HG02610 (cell line): ENCODE results near the gene CSPG4.
"Not testable (repeated sequence)": the region's sequence is repeated elsewhere in the genome, so short reads cannot be mapped to it uniquely, and the experiment has no call there.

Source experiments
- ATAC-seq: cut with Tn5 transposase; IDR thresholded peaks from one replicate; pipeline ENCODE4 v1.9.1; 2021; ENCODE audit warnings: mild to moderate bottlenecking, moderate library complexity; ENCODE audit not compliant: unreplicated experiment

The CSPG4 gene

GRCh38 chr15:75705854-75706681, 6.6 kb downstream of the CSPG4 start:
- ATAC-seq, result no peak

DNA sequence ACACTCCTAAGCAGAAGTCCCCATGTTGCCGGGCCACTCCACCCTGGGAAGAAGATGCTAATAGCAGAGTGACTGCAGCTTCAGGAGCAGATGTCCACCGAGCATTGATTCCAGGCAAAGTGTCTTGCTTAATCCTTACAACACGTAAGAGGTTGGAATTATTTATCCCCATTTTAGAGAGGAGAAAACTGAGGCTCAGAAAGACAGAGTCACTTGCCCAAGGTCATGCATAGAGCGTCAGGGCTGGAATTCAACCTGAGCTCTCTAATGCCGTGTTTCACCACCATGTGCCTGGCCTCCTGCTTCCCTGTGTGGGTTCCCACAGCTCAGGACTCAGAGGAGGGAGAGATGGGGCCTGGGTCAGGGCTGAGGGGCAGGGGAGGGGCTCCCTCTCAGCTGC, 7.3 kb downstream of the CSPG4 start:
- not testable (repeated sequence) for ATAC-seq

DNA sequence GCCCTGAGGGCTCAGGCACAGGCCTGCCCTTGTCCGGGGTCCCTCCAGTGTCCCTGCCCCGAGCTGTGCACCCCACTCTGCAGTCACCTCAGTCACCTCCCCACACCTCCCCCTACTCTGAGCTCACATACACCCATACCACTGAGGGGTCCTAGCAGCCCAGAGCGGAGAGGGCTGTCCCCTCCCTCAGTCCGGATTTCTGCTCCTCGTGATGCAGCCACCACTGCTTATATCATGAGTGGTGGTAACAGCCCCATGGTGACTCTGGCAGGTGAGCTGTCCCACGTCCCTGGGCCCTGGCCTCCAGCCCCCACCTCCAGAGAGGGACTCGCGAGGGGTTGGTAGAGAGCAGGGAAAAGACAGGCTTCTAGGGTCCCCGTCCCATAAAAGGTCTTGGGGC, 8.0 kb downstream of the CSPG4 start:
- no peak for ATAC-seq

- ATAC-seq, result no peak
Observed at GRCh38 chr15:75704263-75704615, 8.4 kb downstream of the CSPG4 start.

GRCh38 chr15:75703440-75704262, 9.0 kb downstream of the CSPG4 start:
- ATAC-seq, result not testable (repeated sequence)

DNA sequence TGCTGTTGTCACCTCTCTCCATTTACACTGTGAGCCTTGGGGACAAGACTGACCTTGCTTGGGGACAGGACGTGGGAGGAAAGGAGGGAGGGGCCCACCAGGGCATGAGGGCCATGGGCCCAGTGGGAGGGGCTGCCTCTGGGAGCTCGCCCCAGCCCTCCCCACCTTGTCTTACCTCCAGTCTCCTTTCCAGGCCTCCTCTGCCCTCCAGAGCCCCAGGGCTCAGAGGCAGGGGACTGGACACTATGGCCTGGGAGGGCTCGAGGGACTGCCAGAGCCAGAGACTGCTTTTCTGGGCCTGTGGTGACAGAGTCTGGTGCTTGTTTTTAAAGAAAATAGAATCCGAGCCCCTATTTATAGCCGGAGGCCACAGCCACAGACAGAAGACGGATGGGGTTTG, 10.2 kb downstream of the CSPG4 start:
- ATAC-seq, result no peak

- ATAC-seq, result not testable (repeated sequence)
Observed at GRCh38 chr15:75701071-75702003, 11.3 kb downstream of the CSPG4 start.

GRCh38 chr15:75699961-75700874, 12.4 kb downstream of the CSPG4 start:
- not testable (repeated sequence) for ATAC-seq

DNA sequence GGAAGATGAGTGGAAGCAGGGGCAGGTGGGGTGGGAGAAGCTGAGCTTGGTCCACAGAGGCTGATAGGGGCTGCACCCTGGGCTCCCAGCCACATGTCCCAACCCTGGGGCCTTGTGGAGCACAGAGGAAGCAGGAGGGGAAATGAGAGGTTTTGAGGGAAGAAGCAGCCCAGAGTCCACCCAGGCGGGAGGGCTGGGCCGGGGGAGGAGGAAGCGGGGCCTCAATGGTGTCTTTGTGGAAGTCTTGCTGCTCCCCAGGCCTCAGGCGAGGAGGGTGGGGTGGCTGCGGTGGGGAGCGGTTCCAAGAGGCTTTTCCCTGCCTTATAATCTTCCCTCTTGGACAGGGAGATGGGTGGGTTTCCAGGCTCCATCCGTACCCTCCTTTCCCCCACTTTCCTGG, 13.1 kb downstream of the CSPG4 start:
- not testable (repeated sequence) for ATAC-seq

- ATAC-seq, result not testable (repeated sequence)
Observed at GRCh38 chr15:75697974-75698747, 14.5 kb downstream of the CSPG4 start.

- ATAC-seq, result no peak
Observed at GRCh38 chr15:75697523-75697922, 15.1 kb downstream of the CSPG4 start.

- ATAC-seq, result no peak
Observed at GRCh38 chr15:75696854-75697259, 15.8 kb downstream of the CSPG4 start.

DNA sequence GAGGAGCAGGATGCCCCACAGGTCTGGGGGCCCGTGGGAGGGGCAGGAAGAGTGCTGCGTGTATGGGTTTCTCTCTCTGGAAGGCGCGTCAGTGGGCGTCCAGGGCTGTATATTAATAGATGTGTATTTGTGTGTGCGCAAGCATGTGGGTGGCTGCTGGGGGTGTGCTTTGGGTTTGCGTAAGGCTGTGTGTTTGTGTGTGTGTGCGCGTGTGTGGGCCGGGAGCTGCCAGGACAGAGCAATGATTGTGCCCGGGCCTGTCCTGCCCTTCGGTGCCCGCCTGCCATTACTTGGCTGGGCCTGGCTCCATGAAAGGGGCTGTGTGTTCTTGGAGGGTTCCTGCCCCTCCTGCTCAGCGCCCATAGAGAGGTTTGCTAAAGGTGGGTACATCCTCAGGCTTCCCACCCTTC, 16.3 kb downstream of the CSPG4 start:
- ATAC-seq, result no peak

- ATAC-seq, result no peak
Observed at GRCh38 chr15:75695634-75696310, 16.9 kb downstream of the CSPG4 start.

DNA sequence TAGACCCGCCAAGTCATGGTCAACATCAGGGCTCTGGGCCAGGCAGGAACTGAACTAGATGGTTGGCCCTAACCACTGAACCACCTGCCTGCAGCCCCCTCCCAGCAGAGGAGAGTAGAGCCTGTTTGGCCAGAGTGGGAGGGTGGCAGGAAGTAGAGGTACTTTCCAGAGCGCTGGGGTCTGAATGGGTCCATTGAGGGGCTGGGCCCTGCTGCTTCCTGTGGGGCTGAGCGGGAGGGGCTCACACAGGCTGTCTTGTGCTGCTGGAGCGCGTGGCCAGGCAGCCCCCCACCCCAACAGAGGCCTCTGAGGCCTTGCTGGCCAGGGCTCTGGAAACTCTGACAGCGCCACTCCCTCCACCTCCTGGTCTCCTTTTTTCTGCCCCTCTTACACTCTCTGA, 17.4 kb downstream of the CSPG4 start:
- ATAC-seq, result no peak

DNA sequence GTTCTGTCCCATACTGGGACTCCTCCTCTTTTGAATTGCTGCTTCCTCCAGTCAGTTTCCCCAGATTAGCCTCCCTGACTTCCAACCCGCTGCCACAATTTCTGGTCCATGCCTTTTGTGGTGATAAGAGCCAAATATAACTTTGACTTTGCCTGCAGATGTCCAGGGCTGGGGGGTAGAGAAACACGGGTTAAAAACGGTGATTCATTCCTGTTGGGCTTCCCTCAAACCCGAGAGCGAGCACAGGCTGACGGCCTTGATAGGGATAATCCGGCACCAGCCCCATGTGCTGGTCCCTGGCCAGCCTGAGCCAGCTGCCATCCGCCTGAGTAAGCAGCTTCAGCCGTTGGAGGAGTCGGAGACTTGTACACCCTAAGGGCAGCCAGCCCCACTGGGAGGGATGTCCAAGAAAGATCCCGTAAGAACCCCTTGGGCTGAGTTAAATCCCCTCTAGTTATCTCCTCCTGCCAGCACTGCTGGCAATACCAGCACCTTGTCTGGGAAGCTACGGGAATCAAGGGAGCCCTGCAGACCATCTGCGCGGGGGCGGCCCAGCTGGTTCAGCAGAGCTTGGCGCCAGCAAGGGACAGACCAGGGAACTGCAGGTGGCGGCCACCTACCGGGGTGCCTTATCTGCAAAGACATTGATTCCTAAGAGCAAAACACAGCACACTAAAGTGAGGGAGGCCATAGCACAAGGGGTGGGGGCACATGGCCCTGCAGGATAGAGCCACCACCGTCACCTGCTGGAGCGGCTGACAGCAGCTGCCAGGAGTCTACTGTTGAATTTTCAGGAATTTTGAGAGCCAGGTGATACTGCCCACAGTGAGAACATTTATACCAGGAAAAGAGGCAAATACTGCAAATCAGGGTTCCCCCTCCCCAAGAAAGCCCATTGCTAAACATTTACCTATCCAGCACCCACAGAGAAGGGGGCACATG, 18.1 kb downstream of the CSPG4 start:
- ATAC-seq, result no peak

- no peak for ATAC-seq
Observed at GRCh38 chr15:75693501-75694240, 19.0 kb downstream of the CSPG4 start.
